HG02938 (cell line): ENCODE measurements around the gene CACNA1C.

Source experiments
- ATAC-seq: cut with Tn5 transposase; IDR thresholded peaks from one replicate; pipeline ENCODE4 v1.9.1; 2021; ENCODE audit warnings: mild to moderate bottlenecking, moderate library complexity; ENCODE audit not compliant: unreplicated experiment

CACNA1C gene

DNA sequence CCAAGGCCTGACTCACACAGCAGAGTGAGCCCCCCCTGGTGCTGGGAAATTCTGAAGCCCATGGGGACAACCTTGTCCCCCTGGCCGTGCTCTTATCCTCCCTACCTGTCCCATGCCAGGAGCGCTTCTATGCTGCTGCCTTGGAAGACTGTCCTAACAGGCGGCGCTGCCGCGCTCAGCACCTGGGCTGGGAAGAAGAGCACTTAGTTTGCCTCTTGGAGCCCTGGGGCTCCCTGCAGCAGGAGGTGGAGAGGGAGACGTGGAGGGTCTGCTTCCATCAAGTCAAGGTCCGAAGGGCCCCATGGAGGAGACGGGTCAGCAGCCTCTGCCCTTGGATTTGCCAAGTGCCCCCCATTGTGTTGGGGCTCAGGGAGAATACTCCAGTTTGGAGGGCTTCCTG lies 300.5 kb downstream of the CACNA1C start:
- no peak for ATAC-seq

DNA sequence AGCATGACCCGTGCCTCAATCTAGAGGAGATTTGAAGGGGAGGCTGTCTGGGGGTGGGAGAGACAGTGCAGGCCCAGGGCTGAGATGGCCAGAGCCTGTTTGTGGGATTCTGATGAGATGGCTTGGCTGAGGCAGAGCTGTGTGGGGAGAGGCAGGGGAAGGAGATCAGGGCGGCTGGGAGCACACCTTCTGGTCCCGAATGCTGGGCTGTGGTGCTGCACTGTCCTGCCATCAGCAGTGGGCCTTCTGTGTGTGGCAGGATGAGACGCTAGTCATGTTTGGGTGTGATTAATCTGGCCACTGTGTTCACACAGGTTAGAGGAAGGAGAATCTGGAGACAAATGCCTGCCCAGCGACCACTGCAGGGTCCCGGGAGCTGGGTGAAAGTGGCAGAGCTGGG lies 300.9 kb downstream of the CACNA1C start:
- no peak for ATAC-seq

DNA sequence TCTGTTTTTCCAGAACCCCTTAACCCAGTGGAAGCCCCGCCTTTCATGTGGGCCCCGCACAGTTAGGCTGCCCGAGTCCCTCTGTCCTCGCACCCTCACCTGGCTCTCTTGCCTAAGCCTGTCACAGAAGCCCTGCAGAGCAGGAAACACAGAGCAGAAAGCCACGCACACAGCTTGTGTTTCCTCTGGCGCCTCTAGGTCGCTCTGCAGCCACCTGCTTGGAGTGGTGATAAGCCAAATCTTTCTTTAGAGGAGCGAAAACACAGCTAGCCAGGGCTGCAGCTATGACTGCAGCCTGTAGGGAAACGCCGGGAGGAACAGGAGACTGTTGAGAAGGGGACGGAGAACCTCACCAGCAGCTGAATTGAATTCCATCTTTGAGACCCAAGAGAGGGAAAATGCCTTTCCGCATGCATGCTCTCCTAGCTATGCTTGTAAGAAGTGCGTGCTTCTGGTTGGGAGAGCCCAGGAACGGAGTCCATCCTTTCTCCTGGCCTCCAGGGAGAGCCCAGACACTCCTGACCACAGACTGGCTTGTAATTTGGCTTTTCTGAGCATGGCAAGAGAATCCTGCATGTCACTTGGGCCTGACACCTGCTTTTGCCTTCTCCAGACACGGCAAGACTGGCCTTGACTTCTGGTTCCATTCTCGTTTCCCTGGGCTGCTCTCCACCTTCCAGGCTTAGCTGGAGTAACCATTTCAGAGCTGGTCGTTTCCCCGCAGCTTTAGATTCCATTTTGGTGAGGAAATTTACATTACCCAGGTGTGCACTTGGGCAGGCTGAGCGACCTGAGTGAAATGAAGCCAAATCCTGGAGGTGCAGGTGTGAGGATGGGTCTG lies 301.6 kb downstream of the CACNA1C start:
- no peak for ATAC-seq

DNA sequence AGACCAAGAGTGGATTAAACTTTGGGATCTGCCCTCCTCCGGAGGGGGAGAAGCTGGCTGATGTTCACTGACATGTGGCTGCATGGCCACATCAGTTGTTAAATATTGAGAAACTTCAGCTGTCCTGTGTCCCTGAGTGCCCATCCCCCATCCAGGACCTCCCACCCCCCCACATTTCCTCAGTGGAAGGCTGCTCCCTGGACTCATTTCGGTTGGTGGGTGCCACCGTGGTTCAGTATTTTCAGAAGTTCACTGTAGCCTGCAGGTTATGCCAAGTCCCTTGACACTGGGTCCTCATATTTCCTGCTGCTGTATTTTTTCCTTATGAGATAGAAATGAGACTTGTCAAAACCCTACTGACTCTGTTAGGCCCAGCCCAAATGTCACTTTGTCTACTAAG lies 302.4 kb downstream of the CACNA1C start:
- no peak for ATAC-seq

DNA sequence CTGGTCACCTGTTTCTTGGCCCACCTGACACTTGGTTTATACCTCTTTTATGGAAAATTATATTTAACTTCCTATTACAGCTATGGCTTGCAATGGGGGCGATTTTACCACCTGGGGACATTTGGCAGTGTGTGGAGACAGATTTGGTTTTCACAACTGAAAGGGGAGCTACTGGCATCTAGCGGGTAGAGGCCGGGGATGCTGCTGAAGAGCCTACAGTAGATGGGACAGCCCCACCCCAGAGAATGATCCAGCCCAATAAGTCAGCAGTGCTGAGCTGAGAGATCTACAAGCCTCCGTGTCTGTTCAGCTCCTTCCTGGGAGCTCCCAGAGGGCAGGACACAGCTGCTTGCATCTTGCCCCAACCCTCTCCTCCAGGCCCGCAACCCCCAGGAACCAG lies 302.8 kb downstream of the CACNA1C start:
- no peak for ATAC-seq

DNA sequence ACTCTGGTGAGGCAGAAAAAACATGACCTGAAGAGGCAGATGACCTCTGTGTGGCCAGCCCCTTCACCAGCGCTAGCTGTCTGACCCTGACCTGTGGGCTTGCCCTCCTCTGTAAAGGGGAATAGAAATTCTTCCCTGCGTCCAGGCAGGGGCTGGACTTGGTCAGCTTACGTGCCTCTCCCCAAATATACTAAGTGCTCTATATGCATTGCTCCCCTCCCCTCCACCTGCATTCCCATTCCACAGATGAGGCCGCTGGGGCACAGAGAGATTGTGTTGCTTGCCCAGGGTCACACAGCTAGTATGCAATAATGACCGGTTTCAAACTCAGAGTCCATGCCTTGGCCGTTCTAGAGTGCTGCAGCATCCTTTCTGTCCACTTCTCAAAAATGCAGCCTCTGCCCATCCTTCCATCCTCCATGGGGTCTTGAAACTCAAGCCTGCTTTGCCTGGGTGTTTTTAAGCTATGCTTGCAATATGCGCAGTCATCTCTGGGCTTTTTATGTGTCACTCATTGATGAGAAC lies 303.9 kb downstream of the CACNA1C start:
- no peak for ATAC-seq

DNA sequence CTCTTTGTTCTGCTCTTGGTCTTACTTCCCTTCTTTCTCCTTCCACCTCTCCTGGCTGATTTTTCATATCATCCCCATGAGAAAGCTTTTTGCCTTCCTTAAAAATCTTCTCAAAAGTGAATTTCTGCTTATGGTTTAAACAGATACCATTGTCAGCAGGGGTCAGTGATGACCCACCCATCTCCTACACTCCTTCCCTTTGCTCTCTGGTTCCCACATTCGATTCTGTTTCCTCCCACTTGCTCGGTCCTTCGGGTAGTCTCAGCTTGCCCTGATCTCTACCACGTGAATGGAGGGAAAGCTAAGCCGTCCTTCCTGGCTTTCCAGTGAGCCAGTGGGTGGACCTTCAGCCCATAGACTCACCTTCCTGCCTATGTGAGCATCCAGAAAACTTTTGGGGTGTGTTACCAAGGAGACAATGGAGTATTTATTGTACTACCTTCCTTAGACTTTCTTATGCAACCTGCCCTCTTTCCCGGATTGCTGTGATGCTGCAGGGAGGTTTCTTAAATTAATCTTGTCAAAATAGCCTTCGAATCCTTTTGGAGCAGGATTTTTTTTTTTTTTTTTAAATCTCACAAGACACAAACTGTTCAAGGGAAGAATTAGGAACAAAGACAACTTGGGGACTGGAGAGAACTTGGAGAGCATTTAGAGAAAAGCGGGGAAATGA lies 306.3 kb downstream of the CACNA1C start:
- ATAC-seq: no peak

DNA sequence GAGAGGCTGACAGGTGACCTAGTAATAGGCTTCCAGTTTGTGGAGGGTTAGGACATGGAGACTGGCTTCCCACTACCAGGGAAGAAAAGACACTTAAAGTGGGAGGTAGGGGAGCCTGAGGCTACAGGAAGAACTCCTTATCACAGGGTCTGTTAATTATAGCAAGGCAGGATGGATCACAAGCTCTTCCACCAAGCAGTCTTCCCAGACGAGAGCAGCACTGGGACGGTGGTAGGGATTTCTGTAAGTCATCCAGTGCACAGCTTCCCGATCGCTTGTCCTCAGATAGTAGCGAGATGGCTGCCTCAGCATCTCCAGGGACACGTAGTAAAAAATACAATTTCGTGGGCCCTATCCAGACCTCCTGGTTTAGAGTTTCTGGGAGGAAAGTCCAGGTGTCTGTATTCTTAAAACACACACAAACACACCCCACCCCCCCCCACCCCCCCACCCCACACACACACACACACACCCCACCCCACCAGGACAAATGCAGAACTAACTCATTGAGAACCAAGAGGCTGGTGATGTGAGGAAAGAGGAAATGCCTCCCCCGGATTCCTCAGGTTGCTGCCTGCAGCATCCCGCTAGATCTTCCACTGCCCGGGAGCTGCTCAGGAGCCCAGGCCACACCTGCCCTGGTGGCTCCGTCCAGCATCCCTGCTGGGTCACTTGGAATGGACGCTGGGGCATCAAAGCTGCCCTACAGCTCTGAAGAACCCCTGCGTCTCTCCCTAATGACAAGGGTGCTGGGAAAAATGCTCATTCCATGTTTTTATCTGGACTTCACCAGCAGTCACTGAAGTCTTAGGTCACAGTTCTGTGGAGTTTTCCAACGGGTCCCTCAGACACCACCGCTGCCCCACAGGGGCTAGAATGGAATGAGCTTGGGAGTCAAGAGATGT lies 307.2 kb downstream of the CACNA1C start:
- ATAC-seq: no peak

DNA sequence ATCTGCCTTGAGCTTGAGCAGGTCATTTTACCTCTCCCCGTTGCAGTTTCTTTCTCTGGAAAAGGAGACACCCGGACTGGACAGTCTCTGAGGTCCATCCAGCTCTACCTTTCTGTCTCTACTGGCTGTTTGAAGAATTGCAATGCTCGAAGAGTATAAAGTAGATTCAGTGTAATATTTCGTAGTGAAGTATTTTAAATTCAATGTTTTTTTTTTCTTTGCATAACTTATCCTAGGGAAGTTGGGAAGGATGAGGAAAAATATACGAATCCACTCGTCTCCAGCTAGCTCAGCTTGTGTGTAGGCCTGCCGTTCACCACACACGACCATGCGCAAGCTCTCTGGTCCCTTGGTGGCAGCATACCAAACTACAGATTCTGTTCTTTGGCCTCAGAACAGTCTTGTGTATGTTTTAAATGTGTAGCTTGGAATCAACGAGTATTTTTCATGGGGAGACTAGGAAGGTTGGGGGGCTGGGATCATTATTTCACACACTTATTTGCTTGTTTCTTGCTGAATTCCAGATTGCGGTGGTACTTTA lies 307.9 kb downstream of the CACNA1C start:
- ATAC-seq: no peak

DNA sequence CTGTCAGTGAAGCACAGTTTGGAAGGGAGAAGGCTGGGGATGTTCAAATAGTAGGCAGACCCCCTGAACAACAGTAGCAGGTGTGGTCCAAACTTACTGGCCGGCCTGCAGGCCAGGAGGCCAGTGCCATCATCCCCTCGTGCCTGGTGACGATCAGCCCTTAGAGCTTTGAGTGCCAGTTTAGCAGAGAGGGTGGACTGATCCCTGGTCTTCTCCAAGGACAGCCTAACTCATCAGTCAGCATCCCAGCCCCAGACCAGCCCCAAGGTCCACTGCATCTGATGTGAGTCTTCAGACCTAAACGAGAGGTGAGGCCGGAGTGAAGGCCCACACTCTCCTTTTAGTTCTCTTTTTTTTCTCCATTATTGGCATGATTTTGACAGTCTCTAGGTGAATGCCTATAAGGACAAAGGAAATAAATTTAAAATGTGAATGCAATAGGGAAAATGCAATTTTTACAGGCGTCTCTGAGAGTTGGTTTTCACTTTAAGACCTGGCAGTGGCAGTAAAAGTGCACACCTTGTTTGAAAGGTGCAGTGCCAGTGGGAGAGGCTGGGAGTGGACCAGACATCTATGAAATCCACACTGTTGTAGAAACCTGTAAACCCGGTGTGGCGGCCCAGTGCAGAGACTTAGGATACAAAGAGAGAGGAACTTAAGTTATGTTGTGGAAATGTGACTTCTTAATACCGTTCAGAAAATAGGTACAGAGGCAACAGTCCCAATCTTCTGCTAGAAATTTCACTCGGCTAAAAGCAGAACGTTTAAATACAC lies 311.2 kb downstream of the CACNA1C start:
- ATAC-seq: no peak

DNA sequence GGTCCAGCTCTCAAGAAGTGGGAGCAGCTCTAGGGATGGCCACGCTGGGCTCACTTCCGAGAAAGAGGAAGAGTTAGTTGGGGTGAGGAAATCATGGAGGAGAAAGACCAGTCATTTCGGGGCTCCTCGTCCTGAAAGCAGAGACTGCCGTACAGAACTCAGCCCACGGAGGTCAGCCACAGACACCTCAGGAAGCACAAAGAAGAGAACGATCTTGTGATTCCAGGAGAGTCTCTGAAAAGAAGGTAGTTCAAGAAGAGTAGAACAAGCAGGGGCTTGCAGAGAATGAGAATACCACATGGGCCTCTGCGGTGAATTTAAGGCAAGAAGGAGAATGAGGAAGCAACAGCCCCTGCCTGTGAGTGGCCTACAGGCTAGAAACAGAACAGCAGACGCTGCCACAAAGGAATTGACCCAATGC lies 311.9 kb downstream of the CACNA1C start:
- ATAC-seq: no peak

DNA sequence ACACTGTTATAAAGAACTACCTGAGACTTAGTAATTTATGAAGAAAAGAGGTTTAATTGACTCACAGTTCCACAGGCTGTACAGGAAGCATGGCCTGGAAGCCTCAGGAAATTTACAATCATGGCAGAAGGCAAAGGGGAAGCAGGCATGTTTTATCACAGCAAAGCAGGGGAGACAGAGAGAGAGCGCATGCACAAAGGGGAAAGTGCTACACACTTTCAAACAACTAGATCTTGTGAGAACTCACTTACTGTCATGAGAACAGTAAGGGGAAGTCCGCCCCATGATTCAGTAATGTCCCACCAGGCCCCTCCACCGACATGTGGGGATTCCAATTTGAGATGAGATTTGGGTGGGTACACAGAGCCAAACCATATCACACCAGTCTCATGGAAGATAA lies 313.9 kb downstream of the CACNA1C start:
- no peak for ATAC-seq

DNA sequence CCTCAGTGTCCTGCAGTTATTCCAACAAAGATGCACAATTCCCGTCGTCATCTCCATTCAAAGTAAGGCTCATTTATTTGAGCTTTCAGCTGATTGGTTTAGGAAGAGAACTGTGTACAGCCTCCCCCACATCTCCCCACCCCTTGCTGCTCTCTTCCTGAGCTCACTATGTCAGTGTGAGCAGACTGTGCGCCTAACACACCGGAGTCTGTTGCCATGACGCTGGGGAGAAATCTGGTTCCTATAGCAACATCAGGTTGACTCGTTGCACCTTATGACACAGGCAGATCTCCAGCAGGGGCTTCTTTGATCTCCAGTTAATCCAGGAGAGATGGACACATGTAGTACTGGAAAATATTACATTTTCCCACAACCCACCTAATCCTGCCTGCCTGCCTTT lies 319.4 kb downstream of the CACNA1C start:
- ATAC-seq: no peak

DNA sequence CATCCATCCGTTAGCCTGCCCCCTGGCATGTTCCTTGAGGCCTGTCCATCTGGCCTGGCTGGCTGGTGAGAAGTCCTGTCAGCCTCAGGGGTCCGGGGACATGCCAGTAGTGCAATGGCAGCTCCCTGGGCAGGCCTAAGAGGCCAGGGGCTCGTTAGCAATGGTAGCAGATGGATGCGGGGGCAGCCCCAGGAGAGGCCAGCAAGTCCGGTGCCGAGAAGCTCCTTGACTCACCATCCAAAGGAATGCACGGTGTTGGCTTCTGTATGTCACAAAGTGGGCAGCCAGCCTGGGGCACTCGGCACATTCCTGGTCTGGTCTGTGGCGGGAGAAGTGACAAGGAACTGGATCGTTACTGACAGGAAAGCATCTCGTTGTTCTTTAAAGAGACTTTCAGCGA lies 319.9 kb downstream of the CACNA1C start:
- ATAC-seq: no peak

DNA sequence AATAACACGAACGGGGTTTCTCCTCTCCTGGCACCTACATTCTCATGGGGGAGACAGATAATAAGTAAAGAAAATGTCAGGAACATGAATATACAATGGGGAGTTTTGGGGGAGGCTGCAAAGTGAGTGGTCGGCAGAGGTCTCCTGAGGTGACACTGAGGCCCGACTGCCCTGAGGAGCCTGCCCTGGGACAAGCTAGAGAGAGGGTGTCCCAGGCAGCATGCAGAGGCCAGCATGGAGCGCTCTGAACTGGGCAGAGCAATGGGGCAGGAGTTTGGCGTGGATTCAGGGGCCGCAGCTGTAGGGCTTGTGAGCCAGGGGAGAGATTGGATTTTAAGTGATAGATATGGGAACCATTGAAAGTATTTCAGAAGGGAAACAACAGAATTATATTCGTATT lies 320.5 kb downstream of the CACNA1C start:
- ATAC-seq: no peak

DNA sequence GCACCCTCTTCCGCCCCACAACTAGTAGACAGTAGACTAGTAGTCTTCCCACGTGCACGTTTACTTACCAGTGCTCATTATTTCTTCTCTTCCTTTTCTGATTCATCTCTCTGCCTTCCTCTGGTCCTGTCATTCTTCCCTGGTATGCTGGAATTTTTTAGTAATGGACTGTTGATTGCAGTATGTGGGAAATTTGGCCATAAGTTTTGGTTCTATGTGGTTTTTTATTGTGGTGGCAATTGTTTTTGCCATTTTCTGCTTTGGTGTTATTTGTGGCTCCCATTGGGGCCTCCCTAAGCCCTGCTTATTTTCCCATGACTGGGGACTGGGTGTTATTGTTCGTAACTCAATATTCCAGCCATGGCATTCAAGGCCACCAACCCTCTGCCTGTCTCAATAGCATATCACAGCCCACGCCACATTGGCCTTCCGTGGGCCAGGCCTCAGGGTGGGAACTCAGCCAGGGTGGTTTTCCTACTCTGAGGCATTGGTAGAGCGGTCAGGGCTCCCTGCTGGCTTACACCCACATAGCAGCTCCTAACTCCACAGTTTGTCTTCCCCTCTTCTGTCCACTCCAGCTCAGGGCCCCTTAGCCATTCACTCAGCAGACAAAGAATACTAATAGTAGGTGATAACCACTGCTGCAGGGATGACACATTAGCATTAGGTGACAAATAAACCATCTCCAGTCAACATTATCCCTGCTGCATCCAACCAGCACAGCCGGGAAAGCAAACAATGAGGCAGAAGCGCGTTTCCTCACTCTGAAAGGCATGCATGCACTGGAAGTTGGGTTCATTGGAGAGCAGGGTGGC lies 321.5 kb downstream of the CACNA1C start:
- no peak for ATAC-seq

DNA sequence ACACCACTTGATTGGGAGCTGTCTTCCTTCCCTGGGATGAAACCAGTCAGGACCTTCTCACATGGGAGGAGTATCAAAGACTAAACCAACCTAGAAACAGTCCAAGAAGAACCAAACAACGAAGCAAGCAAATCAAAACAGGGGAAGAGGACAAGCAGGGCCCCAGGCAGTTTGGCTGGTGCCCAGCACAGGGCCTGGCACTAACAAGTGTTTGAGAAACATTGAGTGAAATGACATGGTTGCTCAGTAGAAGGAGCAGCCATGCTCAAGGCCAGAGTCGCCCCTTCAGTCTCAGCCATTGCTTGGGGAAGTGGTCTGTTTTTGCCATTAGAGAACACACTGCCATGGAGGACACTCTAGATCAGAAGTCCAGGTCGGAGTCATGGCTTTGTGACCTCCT lies 323.1 kb downstream of the CACNA1C start:
- ATAC-seq: no peak

DNA sequence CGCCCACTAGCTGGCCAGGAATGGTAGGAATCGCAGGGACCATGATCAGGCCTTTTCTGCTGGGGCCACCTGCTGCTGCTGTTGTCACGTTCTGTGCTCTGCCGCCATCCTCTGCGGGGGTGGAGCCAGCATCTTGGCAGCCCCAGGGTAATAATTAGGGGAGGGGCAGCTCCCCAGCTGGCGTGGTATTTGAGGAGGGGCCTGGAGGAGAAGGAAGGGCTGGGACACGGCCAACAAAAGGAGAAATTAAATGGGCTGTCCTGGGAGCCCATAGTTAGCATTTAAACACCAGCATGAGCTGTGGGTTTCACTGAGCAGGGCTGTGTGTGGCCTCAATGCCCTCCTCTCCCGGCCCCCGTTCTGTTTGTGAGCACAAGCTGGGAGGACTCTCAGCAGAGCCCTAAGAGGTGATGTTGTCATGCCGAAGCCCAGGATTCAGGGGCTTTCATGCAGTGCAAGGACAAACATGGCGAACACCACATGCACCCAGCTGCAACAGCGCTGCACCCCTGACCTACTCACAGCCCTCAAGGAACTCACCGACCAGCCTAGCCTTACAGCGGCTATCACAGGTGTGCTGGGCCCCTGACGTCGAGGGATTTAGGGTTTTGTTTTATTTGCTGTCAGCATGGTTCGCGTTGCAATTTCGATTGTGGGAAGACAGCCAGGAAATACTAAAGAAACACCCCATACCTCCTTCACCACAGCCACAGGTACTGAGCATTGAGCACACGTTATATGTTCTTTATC lies 324.3 kb downstream of the CACNA1C start:
- no peak for ATAC-seq
